ENCODE data around the gene FRMD6. TPM values are rescaled to one million over a fixed set of nuclear protein-coding genes. Genes with fewer than 3 reads are reported as not detected.

Gene FRMD6
- total and polyA plus RNA-seq, 12 donors = 6.4 to 42.6 (median 23.3) TPM

GRCh38 chr14:51604073-51604472 is 47.6 kb upstream of the FRMD6 start:
- H3K4me1 ChIP-seq (replicated peaks in 1 of 2) = peaks cover 15 to 27% of the 10 kb centered on the region in 2 donors
- TF ChIP-seq CTCF (IDR thresholded peaks at IDR 0.05) (no peak), POLR2A (IDR thresholded peaks at IDR 0.05) (no peak)
- no peak overlapping the region for H3K27ac ChIP-seq
- no peaks in the 10 kb centered on the region for H3K27me3 ChIP-seq
- DNase-seq = no peak
- no peak overlapping the region for H3K4me3 ChIP-seq
- intact Hi-C loops (cut with DNase I) = no loop called here
- 73 to 85% (median 77%) methylated on average over 4 of the region's 4 CpGs for WGBS, 4 donors
- no peaks in the 10 kb centered on the region for H3K9me3 ChIP-seq (replicated peaks in 1 of 3)
- H3K36me3 ChIP-seq (replicated peaks in 1 of 2) = no peaks in the 10 kb centered on the region

GRCh38 chr14:51605575-51605974 is 46.1 kb upstream of the FRMD6 start:
- Histone ChIP-seq H3K27me3 (no peaks in the 10 kb centered on the region), H3K9me3 (replicated peaks in 1 of 3) (no peaks in the 10 kb centered on the region), H3K4me3 (no peak overlapping the region), H3K4me1 (replicated peaks in 1 of 2) (peaks cover 12% of the 10 kb centered on the region in 2 donors), H3K27ac (no peak overlapping the region), H3K36me3 (replicated peaks in 1 of 2) (no peaks in the 10 kb centered on the region)
- 82 to 87% (median 84%) methylated on average over 2 of the region's 2 CpGs for WGBS, 4 donors
- DNase-seq = no peak
- TF ChIP-seq CTCF (IDR thresholded peaks at IDR 0.05) (no peak), POLR2A (IDR thresholded peaks at IDR 0.05) (no peak)
- intact Hi-C loops (cut with DNase I) = no loop called here

DNA sequence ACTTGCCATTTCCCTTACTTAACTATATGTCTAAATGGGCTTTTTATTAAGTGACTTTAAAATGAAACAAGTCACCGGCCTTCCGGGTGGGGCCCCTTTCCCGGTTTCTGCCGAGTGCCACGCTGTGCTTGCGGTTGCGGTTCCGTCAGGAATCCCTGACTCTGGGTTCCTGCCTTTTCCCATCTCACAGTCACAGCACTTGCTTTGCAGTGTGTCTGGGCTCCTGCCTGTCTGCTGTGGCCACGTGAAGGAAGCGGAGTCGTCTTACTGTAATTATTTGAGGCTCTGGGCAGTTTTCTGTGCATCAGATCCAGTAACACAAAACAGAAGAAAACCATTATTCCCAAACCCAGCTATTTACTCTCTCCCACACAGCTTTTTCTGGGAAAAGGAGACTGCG is 44.0 kb upstream of the FRMD6 start:
- Histone ChIP-seq H3K4me3 (no peak overlapping the region), H3K9me3 (replicated peaks in 1 of 3) (no peaks in the 10 kb centered on the region), H3K4me1 (replicated peaks in 1 of 2) (no peaks in the 10 kb centered on the region), H3K27ac (no peak overlapping the region), H3K27me3 (no peaks in the 10 kb centered on the region), H3K36me3 (replicated peaks in 1 of 2) (no peaks in the 10 kb centered on the region)
- intact Hi-C loops (cut with DNase I) = no loop called here
- TF ChIP-seq CTCF (IDR thresholded peaks at IDR 0.05) (no peak), POLR2A (IDR thresholded peaks at IDR 0.05) (no peak)
- 77 to 87% (median 85%) methylated on average over 12 of the region's 12 CpGs for WGBS, 4 donors
- DNase-seq = no peak

DNA sequence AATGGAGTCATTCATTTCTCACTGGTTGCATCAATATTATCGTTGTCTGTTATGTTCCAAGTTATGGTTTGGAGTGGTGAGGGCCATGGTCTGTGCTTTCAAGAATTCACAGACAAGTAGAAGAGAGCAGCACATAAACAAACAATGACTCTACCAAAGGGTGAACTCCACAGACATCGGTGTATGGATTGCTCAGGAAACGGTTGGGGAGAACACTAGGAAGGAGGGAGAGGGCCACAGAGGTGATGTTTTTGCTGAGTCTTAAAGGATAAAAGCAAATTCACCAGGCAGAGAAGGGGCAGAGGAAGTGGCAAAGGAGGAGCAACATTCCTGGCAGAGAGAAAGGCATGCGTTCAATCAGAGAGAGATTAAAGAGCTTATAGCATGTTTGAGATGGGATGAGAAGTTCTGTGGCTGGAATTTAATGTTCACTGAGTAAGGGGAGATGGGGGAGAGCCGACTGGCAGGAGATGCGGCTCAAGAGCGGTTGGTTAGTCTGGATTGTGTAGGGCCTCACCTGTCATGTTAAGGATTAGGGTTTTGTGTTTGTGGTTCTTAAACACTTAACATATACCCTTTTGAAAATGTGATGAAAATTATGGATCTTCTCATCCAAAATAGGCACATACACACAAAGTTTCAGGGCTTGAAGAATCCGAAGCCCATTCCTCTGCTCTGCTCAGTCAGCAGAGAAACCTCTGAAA is 42.3 kb upstream of the FRMD6 start:
- H3K36me3 ChIP-seq (replicated peaks in 1 of 2) = no peaks in the 10 kb centered on the region
- H3K4me1 ChIP-seq (replicated peaks in 1 of 2) = no peaks in the 10 kb centered on the region
- no peak for DNase-seq
- intact Hi-C loops (cut with DNase I) = no loop called here
- TF ChIP-seq POLR2A (IDR thresholded peaks at IDR 0.05) (no peak), CTCF (IDR thresholded peaks at IDR 0.05) (no peak)
- 70 to 79% (median 74%) methylated on average over 8 of the region's 8 CpGs for WGBS, 4 donors
- H3K27ac ChIP-seq = no peak overlapping the region
- H3K4me3 ChIP-seq = no peak overlapping the region
- no peaks in the 10 kb centered on the region for H3K27me3 ChIP-seq
- H3K9me3 ChIP-seq (replicated peaks in 1 of 3) = no peaks in the 10 kb centered on the region
